Inflammatory macrophage (primary cell): ENCODE measurements around the gene LRRC26.

Experiments
- DNase-seq, 2 donors: peaks; one replicate each; pipeline ENCODE4 v3.0.0-alpha.2; 2020 to 2022

Gene LRRC26

DNA sequence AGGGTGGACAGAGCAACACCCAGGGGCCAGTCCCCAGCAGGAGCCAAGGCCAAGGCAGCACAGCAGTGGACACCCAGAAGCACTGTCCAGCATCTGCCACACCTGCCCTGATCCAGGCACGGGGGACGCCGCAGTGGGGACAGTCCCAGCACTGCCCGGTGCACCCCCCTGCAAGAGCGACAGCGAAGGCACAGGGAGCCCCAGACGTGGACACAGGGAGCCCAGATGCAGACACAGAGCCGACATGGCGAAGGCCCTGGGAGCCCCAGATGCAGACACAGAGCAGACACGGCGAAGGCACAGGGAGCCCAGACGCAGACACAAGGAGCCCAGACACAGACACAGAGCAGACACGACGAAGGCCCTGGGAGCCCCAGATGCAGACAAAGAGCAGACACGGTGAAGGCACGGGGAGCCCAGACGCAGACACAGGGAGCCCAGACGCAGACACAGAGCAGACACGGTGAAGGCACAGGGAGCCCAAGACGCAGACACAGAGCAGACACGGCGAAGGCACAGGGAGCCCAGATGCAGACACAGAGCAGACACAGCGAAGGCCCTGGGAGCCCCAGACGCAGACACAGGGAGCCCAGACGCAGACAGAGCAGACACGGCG lies 14.2 kb upstream of the LRRC26 start:
- no peak for DNase-seq

DNA sequence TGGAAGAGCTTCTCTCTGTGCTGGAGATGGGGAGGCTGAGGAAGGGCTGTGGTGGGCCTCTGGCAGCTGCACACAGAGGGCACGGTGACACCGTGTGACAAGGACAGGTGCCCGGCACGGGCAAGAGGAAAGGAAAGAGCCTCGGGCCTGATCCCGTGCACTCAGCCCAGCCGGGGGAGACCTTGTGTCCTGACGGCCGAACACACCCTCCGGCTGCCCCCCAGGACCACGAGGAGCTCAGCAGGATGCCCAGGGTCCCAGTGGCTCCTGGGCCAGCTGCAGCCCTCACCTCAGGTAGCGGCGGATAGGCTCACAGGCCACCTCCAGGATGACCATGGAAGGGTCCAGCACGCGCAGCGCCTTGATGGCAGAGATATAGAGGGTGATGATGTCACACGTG lies 13.0 kb upstream of the LRRC26 start:
- DNase-seq, result no peak

DNA sequence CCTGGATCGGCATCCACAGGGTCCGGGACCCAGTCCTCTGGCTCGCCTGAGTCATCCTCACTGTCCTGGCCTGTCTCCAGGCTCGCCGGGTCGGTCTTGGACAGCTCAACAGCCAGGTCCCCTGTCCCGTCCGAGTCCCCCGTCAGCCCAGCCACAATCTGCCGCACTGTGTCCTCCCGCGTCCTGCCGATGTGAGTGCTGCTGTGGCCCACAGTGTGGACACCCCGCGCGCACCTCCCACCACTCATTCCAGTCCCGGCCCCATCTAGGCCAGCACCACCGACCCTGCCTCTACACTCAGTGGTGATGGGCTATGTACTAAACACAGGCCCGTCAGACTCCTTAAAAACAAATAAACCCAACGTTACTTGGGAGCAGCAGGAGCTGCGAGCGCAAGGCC lies 11.8 kb upstream of the LRRC26 start:
- no peak for DNase-seq

DNA sequence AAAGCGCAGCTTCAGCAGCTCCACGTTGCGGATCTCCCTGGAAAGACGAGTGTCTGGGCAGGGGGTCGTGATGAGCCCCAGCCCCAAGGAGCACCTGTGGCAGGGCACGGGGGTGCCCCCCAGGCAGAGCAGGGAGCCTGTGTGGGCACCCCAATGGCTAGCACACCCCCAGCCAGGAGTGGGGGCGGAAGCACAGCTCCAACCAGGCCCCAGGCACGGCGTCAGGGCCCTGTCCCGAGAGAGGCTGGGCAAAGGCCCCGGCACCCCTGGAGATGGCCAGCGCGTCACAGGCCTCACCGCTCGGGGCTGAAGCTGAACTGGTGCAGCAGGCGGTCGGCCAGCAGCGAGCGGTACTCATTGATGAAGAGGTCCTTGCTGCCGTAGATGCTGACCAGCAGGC lies 10.6 kb upstream of the LRRC26 start:
- no peak for DNase-seq

DNA sequence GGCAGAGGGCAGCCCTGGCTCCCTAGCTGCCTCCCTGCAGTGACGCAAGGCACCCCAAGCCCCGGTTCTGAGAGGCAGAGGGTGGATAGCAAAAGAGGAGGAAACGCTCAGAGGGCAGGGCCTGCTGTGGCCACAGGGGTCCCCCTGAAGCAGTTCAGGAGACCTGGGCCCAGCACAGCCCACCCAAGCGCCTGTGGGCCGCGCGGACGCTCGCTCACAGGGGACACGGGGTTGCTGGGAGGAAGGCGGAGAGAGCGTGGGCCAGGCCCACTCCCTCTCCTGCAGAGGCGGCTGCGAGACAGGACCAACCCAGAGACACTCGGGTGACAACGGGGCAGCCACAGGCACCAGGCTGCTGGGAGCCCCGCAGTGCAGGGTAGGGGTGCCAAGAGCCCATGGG lies 9.9 kb upstream of the LRRC26 start:
- DNase-seq, result no peak

DNA sequence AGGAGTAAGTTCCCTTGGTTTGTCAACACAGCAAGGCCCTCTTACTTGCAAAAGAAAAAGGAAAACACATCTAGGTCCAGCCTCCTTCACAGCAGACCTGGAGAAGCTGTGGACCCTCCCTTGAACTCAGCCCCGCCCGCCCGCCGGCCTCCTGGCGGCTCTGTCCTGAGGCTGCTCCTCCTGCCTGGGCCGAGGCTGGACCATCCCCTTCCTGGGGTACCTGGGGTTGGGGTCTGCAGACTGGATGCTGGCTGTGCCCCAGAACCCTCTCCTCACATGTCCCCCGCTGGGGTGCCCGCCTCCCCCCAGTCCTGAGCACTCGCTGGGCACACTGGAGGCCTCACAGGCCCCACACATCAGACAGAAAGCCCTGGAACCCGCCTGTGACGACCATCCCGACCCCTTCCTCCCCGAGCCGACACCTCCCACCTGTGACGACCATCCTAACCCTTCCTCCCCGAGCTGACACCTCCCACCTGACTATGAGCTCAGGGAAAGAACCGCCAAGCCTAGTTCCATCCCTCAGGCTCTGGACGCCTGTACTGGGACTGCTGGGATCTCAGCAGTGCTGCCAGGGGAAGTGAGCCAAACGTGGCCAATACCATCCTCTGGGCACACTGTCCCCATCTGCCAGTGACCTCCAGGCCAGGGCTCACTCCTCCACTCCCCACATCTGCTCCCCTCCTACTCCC lies 9.2 kb upstream of the LRRC26 start:
- DNase-seq, result no peak

DNA sequence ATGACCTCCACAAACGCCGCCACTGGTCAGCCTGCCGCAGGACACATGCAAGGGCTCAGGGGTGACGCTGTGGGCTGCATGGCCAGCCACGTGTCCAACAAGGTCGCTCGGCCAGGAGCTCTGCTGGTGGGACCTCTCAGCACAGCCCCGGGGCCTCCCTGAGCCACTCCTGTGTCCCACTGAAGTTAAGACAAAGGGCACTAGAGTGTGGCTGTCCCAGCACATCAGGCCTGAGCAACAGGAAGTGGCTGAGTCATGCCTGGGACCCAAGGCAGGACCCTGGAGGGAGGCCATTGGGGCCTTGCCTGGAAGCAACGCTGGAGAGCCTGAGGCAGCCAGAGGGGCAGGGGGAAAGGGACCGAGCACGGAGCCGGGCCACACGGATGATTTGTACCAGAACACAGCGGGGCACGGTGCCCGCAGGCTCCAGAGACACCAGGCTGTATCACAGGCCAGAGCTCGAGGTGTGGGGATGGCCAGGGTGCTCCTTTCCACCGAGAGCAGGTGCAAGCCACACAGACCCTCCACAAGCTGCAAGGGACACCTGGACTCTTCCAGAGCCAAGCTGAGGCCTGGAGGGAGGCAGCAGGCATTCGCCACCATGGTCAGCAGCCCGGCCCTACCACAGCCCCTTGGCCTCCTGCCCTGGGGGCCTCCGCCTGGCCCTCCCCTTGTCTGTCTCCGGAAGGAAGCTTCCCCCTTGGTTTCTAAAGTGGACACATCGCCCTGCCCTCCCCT lies 8.5 kb upstream of the LRRC26 start:
- DNase-seq, result no peak

DNA sequence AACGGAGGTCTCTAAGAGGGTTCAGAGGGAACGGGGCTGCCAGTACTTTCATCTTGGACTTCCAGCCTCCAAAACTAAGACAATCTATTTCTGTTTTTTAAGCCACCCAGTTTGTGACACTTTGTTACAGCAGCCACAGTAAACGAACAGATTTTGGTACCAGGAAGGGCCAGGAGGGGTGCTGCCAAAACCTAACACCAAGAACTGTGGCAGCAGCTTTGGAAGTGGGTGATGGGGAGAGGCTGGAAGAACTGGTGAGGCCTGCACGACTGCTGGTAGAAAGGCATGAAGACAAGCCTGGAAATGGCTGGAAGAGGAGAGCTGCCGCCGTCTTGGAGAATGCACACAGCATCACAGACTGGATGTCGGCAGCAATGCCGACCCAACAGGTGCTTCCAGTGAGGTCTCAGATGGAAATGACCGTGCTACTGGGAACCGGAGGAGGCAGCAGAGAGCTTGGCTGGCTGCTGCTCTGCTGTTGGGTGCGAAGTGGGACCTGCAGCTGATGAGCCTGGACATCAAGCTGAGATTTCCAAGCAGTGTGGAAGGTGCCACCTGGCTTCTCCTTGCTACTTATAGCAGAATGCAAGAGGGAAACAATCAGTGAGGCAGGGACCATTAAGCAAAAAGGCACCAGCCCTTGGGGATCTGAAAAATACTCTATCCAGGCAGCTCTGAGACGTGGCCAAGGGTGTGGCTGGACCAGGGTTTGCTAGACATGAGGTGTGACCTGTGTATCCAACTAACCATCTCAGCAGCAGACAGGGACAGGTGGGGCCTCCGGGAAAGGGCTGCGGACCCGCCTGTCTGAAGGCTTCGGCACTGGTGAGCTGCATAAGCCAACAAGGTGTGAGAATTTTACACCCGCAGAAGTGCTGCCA lies 6.7 kb upstream of the LRRC26 start:
- peak; percentile 20 to 21 for DNase-seq

DNA sequence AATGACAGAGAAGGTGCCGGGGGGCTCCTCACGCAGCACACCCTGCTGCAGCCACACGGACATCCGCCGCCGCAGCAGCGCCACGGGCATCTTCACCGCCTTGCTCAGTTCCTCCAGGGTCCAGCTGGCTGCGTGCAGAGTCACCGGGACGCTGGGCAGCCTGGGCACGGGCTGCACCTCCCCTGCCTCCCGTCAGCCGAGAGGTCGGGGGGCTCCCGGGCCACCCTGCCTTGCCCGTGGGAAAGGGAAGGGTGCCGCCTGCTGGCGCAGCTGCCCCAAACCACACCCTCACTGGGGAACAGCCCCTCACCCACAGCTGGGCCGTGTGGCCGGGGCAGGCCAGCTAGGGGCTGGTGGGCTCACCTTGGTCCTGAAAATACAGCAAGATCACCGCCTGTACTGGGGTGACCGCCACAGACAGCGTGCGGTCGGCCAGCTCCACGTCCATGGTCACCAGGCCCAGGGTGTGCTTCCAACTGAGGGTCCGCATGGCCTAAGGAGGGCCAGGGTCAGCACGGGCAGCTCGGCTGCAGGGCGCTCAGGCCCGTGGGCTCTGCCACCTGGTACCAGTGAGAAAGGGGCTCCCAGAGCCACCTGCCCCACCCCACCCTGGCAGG lies 5.6 kb upstream of the LRRC26 start:
- no peak for DNase-seq

DNA sequence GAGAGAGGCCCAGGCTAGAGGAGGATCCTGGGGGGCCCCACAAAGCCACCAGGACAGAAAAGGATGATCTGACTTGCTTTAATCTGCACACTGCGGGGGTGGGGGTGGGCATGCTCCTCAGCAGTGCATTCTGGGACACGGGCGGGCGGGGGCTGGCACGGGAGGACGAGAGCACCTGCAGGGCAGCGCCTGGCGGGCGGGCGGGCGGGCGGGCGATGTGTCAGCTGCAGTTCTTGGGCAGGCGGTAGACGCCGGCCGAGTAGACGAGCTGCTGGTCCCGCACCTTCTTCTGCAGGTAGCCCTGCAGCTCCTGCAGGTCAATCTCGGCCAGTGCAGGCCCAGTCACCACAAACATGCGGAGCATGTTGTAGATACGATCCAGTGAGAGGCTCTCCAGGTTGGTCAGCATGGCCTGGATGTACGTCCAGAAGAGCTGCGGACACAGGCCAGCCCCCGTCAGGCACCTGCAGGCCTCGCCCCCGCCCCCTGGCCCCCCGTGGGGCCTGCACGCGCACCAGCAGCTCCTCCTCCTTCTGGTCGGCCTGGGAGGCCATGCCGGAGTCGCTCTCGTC lies 5.0 kb upstream of the LRRC26 start:
- DNase-seq, result no peak

DNA sequence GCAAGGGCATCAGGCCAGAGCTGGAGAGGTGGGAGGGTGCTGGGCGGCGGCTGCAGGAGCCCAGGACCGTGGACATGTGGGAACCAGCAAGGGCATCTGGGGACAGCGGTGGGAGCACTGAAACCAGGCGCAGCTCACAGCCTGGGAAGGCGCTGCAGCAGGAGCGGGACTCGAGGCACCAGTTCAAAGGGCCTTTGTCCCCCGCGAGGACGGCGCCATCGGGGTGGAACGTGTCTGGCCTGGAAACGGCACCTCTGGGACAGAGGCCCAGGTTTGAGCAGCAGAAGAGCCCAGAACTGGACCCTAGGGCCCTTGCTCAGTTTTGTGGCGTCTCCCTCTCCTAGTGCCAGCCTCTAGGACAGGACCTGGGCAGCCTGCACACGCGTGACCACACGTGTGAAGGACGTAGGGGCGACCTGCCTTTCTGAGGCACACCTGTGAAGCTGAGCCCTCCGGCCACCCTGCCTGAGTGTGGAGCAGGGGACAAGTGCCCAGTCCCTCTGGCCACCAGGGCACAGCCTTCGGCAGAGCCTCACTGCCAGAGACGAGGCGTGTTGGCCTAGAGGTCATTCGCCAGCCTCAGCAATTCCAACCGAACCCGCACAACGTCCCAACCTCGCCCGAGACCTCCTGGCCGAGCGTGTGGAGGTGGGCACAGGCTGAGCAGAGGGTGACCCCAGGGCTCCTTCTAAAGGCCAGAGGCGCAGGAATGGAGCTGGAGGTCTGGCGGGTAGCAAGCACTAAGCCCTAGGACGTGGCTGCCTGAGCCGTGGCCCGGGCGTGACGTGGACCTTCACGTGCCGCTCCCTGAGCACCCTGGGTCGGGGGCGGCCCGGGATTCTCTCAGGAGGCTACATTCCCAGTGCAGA lies 4.2 kb upstream of the LRRC26 start:
- no peak for DNase-seq

DNA sequence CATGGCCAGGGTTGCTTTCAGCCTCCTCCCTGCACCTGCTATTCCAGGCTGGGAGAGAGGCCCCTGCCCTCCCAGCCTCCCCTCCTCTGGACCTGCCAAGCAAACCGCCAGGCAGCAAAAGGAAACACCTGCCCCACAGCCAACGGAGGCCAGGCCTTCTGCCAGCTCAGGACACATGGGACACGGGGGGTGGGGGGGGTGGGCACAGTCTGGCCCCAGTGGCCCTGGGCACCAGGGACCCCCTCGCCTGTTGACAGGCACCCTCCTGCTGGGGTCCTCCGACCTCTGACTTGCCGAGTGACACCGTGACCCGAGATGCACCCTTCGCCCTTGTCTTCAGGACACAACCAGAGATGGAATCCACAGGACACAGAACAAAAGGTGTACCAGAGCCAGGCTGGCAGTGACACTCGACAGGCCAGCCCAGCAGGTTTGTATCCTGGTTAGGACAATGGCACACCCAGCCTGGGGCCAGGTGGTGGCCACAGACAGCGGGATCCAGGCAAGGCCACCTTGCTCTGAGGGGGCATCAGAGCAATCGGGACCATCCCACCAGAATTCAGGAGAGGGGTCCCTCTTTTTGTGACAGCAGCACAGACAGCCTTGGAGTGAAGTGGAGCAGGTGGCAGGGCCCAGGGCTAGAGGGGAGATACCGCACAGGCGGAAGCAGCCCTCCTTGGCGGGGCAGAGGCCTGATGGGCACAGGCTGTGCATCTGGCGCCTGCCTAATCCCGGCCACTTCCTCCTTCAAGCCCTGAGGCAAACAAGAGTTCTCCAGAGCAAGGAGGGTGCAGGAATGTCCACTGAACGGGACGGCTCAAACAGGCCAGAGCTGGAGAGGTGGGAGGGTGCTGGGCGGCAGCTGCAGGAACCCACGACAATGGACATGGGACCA lies 3.3 kb upstream of the LRRC26 start:
- no peak for DNase-seq

DNA sequence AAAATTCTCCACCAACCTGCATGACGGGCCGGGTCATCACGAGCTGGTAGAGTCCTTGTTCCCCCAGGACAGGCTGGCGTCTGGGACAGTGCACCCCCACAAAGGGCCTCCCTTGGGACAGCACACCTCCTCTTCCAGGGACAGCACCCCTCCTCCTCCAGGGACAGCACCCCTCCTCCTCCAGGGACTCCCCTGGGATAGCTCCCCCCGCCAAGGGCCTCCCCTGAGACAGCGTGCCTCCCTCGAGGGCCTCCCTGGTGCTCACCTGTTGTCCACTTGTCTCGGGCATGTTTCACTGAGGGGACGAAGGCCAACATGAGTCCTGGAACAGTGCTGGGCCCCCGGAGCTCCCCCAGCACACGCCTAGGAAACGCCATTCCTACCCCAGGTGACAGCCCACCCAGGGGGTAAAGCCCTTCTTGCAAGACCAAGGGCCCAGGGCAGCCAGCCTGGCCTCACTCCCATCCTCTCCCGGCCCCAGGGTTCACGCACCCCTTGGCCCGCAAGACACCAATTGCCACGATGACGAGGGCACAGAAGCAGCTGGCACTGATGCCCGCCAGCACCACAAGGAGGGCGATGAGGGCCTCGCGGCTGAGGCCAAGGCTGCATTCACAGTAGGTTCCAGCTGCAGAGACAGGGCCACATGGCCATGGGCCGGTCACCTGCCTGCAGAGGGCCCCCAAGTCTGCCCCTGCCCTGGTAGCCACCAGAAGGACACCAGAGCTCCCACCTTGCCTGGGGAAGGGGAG lies 1.5 kb upstream of the LRRC26 start:
- DNase-seq, result no peak

DNA sequence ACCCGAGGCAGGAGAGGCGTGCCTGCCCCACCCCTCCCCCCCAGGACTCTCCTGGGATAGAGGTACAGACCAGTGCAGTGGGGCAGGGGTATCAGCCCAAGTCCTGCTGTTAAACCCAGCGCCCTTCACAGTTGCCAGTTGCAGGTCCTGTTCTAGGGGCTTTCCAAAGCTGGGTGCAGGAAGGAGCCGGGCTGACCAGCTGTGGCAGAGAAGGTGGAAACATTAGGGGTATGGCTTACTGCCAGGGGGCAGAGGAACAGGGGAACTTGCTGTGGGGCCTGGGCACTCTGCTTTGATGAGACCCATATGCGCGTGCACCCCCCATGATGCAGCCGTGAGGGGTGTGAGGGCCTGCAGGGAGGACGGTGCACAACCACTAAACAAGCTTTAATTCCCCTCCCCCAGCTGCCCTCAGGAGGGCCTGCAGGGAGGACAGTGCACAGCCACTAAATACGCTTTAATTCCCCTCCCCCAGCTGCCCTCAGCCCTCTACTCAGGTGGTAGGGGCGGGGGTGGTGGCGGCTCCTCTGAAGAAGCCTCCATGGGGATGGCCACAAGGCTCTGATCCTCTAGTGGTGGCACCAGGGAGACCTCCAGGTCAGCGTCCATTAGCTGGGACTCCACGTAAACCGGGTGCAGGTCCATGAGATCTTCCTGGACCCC lies 766 bp upstream of the LRRC26 start:
- no peak for DNase-seq

DNA sequence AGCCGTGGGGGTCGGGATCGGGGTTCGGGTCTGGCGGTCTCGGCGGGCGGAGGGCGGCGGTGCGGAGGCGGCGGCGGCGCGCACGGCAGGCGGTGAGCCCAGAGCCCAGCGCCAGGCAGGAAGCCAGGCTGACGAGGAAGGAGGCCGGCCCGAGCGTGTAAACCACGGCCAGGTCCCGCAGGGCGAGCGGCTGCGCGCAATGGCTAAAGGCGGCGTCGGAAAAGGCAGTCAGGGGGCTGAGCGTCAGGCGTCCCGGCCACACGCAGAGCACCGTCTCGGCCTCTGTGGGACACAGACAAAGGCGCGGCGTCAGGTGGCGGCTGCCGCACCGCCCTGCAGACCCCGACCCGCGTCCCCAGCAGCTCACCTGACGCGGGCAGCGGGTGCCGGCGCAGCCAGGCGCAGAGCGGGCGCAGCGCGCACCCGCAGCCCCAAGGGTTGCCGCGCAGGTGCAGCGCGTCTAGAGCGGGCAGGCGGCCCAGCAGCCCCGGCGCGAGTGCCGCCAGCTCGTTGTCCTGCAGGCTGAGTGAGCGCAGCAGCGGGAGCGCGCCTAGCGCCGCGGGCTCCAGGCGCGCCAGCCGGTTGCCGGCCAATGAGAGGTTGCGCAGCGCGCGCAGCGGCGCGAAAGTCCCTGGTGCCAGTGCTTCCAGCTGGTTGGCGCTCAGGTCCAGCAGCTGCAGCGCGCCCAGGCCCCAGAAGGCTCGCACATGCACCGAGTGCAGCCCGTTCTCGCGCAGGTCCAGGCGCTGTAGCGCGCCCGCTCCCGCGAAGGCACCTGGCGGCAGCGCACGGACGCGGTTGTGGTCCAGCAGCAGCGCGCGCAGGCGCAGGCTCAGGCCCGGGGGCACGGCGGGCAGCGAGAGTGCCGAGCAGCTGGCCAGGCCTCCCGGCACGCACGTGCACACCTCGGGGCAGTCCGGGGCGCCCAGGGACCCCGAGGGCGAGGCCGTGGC lies 671 bp downstream of the LRRC26 start:
- DNase-seq, result no peak

DNA sequence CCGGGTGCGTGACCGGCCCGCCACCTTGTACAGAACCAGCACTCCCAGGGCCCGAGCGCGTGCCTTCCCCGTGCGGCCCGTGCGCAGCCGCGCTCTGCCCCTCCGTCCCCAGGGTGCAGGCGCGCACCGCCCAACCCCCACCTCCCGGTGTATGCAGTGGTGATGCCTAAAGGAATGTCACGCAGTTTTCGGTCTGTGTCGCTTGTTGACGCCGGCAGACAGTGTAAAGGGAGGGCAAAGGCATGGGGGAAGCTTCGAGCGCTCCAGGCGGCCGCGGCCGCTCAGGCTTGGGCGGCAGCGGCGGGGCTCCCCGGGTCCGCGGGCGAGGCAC lies 1.3 kb downstream of the LRRC26 start:
- DNase-seq, result no peak

DNA sequence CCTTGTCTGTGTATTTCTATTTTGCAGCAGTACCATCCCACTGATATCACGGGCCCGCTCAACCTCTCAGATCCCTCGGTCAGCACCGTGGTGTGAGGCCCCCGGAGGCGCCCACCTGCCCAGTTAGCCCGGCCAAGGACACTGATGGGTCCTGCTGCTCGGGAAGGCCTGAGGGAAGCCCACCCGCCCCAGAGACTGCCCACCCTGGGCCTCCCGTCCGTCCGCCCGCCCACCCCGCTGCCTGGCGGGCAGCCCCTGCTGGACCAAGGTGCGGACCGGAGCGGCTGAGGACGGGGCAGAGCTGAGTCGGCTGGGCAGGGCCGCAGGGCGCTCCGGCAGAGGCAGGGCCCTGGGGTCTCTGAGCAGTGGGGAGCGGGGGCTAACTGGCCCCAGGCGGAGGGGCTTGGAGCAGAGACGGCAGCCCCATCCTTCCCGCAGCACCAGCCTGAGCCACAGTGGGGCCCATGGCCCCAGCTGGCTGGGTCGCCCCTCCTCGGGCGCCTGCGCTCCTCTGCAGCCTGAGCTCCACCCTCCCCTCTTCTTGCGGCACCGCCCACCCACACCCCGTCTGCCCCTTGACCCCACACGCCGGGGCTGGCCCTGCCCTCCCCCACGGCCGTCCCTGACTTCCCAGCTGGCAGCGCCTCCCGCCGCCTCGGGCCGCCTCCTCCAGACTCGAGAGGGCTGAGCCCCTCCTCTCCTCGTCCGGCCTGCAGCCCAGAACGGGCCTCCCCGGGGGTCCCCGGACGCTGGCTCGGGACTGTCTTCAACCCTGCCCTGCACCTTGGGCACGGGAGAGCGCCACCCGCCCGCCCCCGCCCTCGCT lies 1.9 kb downstream of the LRRC26 start:
- no peak for DNase-seq
